ENCODE measurements around the gene KRTAP13-3. TPM values are rescaled to one million over a fixed set of nuclear protein-coding genes. Genes with fewer than 3 reads are reported as not detected.

The KRTAP13-3 gene
- total and polyA plus RNA-seq, 2 donors from 2014 or later = not detected

DNA sequence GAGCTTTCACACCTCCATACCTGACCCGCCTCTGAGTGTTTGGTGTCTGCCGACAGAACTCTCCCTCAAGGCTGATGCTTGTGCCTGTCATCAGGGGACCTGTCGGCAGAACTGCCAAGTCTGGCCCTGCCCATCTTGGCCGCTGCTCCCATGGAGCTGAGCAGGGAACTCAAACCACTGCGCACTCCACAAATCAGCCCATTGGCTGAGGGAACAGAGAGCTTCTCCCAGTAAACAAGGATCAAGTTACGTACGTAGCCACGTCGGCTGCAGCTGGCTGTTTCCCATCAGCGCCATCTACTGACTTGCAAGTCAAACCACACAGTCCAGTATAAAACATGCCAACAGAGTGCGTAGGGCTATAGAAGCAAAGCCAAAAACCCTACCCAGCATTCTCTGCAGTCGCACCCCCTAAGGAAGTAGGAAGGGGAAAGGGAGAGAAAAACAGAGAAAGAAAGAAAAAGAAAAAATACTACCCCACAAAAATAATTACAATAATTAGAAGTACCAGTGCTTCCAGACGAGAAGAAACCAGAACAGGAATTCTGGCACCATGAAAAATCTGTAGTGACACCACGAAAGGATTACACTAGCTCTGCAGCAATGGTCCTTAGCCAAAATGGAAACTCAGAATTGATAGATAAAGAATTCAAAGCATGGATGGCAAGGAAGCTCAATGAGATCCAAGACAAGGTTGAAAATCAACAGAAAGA is 16.8 kb downstream of the KRTAP13-3 start:
- Histone ChIP-seq H3K9me3 (ENCODE audit: control insufficient read depth in 2 of 3, insufficient read depth in 1 of 3, low read length in 3 of 3) (no peaks in the 10 kb centered on the region), H3K36me3 (ENCODE audit: control insufficient read depth in 2 of 3, insufficient read depth in 3 of 3, low read length in 3 of 3) (no peaks in the 10 kb centered on the region), H3K27ac (ENCODE audit: low read depth in 2 of 2, low read length in 2 of 2) (no peak overlapping the region), H3K27me3 (ENCODE audit: control insufficient read depth, insufficient read depth, low read length) (no peaks in the 10 kb centered on the region), H3K9ac (ENCODE audit: low read length in 3 of 3) (no peak overlapping the region), H3K4me1 (ENCODE audit: control insufficient read depth in 2 of 3, insufficient read depth in 2 of 3, low read depth in 1 of 3, low read length in 3 of 3) (no peaks in the 10 kb centered on the region), H3K4me3 (ENCODE audit: low read length in 3 of 3) (peak overlapping the region in 1 of 3 donors; percentile 10)
- peak in 4 of 5 donors; percentile 32 to 64 (median 52) for DNase-seq
- FAIRE-seq = no peak
- TF ChIP-seq, protein P1, sequence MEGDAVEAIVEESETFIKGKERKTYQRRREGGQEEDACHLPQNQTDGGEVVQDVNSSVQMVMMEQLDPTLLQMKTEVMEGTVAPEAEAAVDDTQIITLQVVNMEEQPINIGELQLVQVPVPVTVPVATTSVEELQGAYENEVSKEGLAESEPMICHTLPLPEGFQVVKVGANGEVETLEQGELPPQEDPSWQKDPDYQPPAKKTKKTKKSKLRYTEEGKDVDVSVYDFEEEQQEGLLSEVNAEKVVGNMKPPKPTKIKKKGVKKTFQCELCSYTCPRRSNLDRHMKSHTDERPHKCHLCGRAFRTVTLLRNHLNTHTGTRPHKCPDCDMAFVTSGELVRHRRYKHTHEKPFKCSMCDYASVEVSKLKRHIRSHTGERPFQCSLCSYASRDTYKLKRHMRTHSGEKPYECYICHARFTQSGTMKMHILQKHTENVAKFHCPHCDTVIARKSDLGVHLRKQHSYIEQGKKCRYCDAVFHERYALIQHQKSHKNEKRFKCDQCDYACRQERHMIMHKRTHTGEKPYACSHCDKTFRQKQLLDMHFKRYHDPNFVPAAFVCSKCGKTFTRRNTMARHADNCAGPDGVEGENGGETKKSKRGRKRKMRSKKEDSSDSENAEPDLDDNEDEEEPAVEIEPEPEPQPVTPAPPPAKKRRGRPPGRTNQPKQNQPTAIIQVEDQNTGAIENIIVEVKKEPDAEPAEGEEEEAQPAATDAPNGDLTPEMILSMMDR (IDR thresholded peaks at IDR 0.05; ENCODE audit: borderline replicate concordance, extremely low read depth, insufficient read depth) = peak; percentile 31
- intact Hi-C loops (cut with DNase I) = no loop called here

DNA sequence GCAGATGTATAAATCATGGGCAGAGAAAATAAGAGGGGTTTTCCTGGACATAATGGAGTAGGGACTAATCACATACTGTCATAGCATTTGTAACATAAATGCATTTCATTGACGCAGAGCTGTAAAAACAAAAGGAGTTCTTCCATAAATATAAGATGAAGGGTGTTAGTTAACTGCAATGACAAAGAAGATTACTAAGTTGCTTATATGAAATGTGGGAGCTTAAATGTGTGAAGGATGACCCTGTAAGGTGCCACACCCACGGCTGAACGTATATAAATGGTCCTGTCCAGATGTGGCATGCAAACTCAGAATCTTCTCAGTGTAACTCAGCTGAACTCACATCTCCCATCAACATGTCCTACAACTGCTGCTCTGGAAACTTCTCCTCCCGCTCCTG is 30.0 kb downstream of the KRTAP13-3 start, which contains the start of gene KRTAP13-1:
Gene KRTAP13-1, plus strand, starts transcription at position 301 of the 400 bp plus-strand sequence. Its CDS starts 56 bp downstream, at position 357.
- intact Hi-C loops (cut with DNase I) = no loop called here
- TF ChIP-seq, protein P1 (IDR thresholded peaks at IDR 0.05; ENCODE audit: borderline replicate concordance, extremely low read depth, insufficient read depth) = no peak
- H3K36me3 ChIP-seq (ENCODE audit: control insufficient read depth in 2 of 3, insufficient read depth in 3 of 3, low read length in 3 of 3) = no peaks in the 10 kb centered on the region
- no peak within 1 kb of the TSS for H3K4me3 ChIP-seq (ENCODE audit: low read length in 3 of 3)
- no peak within 1 kb of the TSS for H3K9ac ChIP-seq (ENCODE audit: low read length in 3 of 3)
- H3K9me3 ChIP-seq (ENCODE audit: control insufficient read depth in 2 of 3, insufficient read depth in 1 of 3, low read length in 3 of 3) = peaks cover 0 to under 1% (median 0%) of the 10 kb centered on the region in 3 donors
- no peak for DNase-seq
- no peaks in the 10 kb centered on the region for H3K4me1 ChIP-seq (ENCODE audit: control insufficient read depth in 2 of 3, insufficient read depth in 2 of 3, low read depth in 1 of 3, low read length in 3 of 3)
- H3K27me3 ChIP-seq (ENCODE audit: control insufficient read depth, insufficient read depth, low read length) = no peaks in the 10 kb centered on the region
- H3K27ac ChIP-seq (ENCODE audit: low read depth in 2 of 2, low read length in 2 of 2) = no peak within 1 kb of the TSS
- FAIRE-seq = no peak

DNA sequence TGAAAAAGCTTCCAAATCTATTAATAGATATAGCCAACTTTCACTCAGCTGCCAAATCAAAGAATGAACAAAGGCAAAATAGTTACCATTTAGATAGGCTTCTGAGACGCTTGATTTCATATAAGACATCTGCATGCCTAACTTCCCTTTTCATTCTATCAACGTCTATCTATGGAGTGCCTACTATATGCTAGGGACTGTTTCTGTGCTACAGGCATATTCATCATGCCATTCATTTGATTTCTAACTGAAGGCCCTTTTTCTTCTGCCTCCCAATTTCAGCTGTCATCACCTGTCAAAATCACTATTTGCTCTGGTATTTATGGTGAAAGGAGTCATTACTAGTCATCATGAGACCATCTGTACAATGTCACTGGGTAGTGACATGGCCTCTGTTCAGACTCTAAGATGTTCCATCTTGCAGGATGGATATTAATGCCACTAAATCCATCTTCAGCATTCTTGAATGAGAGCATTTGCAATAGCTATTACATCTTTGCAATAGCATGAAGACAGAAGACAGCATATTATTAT is 34.2 kb downstream of the KRTAP13-3 start:
- intact Hi-C loops (cut with DNase I) = no loop called here

More for the DNA sequence above, 34.2 kb downstream of the KRTAP13-3 start:
- no peak for FAIRE-seq
- no peak for DNase-seq
- Histone ChIP-seq H3K27ac (ENCODE audit: low read depth in 2 of 2, low read length in 2 of 2) (no peak overlapping the region), H3K4me3 (ENCODE audit: low read length in 3 of 3) (no peak overlapping the region), H3K9ac (ENCODE audit: low read length in 3 of 3) (no peak overlapping the region), H3K27me3 (ENCODE audit: control insufficient read depth, insufficient read depth, low read length) (no peaks in the 10 kb centered on the region), H3K9me3 (ENCODE audit: control insufficient read depth in 2 of 3, insufficient read depth in 1 of 3, low read length in 3 of 3) (peaks cover 0 to 4% (median 0%) of the 10 kb centered on the region in 3 donors), H3K36me3 (ENCODE audit: control insufficient read depth in 2 of 3, insufficient read depth in 3 of 3, low read length in 3 of 3) (no peaks in the 10 kb centered on the region), H3K4me1 (ENCODE audit: control insufficient read depth in 2 of 3, insufficient read depth in 2 of 3, low read depth in 1 of 3, low read length in 3 of 3) (no peaks in the 10 kb centered on the region)
- TF ChIP-seq, protein P1 (IDR thresholded peaks at IDR 0.05; ENCODE audit: borderline replicate concordance, extremely low read depth, insufficient read depth) = no peak
